Measurements from ENCODE around the gene GNB1.

GNB1 gene

GRCh38 chr1:1799716-1800115 is 91.2 kb downstream of the GNB1 start:
- intact Hi-C loops (cut with micrococcal nuclease) = loop anchor here (10.0 kb wide), 1 partner anchor 45 kb away; no protein-coding TSS in a partner anchor
- H3K27me3 Mint-ChIP-seq = no peaks in the 10 kb centered on the region
- no peaks in the 10 kb centered on the region for H3K9me3 Mint-ChIP-seq
- peaks cover 96% of the 10 kb centered on the region for H3K36me3 Mint-ChIP-seq (ENCODE audit: low read depth)
- H3K4me3 Mint-ChIP-seq = no peak overlapping the region
- H3K4me1 Mint-ChIP-seq (ENCODE audit: low read depth) = peaks cover 33% of the 10 kb centered on the region
- H3K27ac Mint-ChIP-seq = no peak overlapping the region

GRCh38 chr1:1797731-1798341 is 93.1 kb downstream of the GNB1 start:
- intact Hi-C loops (cut with micrococcal nuclease) = loop anchor here (10.0 kb wide), 1 partner anchor 47 kb away; no protein-coding TSS in a partner anchor
- peak overlapping the region; percentile 6 for H3K27ac Mint-ChIP-seq
- H3K27me3 Mint-ChIP-seq = no peaks in the 10 kb centered on the region
- H3K9me3 Mint-ChIP-seq = no peaks in the 10 kb centered on the region
- peaks cover 33% of the 10 kb centered on the region for H3K4me1 Mint-ChIP-seq (ENCODE audit: low read depth)
- H3K4me3 Mint-ChIP-seq = no peak overlapping the region
- H3K36me3 Mint-ChIP-seq (ENCODE audit: low read depth) = peaks cover 97% of the 10 kb centered on the region

GRCh38 chr1:1796466-1796865 is 94.4 kb downstream of the GNB1 start:
- intact Hi-C loops (cut with micrococcal nuclease) = loop anchor here (10.0 kb wide), 1 partner anchor 48 kb away; no protein-coding TSS in a partner anchor
- Mint-ChIP-seq H3K4me1 (ENCODE audit: low read depth) (peaks cover 27% of the 10 kb centered on the region), H3K4me3 (no peak overlapping the region), H3K27ac (peak overlapping the region; percentile 69), H3K9me3 (no peaks in the 10 kb centered on the region), H3K36me3 (ENCODE audit: low read depth) (peaks cover 97% of the 10 kb centered on the region), H3K27me3 (no peaks in the 10 kb centered on the region)

GRCh38 chr1:1794999-1795398 is 95.9 kb downstream of the GNB1 start:
- Mint-ChIP-seq H3K36me3 (ENCODE audit: low read depth) (peaks cover 97% of the 10 kb centered on the region), H3K4me3 (no peak overlapping the region), H3K27me3 (no peaks in the 10 kb centered on the region), H3K4me1 (ENCODE audit: low read depth) (peaks cover 19% of the 10 kb centered on the region), H3K9me3 (no peaks in the 10 kb centered on the region), H3K27ac (no peak overlapping the region)
- intact Hi-C loops (cut with micrococcal nuclease) = loop anchor here (10.0 kb wide), 1 partner anchor 50 kb away; no protein-coding TSS in a partner anchor

- Mint-ChIP-seq H3K9me3 (no peaks in the 10 kb centered on the region), H3K27ac (no peak overlapping the region), H3K4me1 (ENCODE audit: low read depth) (peaks cover 14% of the 10 kb centered on the region), H3K36me3 (ENCODE audit: low read depth) (peaks cover 100% of the 10 kb centered on the region), H3K4me3 (no peak overlapping the region), H3K27me3 (no peaks in the 10 kb centered on the region)
- intact Hi-C loops (cut with micrococcal nuclease) = loop anchor here (10.0 kb wide), 1 partner anchor 51 kb away; no protein-coding TSS in a partner anchor
These were observed 97.2 kb downstream of the GNB1 start for GRCh38 chr1:1793481-1794244.

GRCh38 chr1:1788646-1789431 is 102.0 kb downstream of the GNB1 start:
- H3K4me1 Mint-ChIP-seq (ENCODE audit: low read depth) = peaks cover 10% of the 10 kb centered on the region
- H3K36me3 Mint-ChIP-seq (ENCODE audit: low read depth) = peaks cover 97% of the 10 kb centered on the region
- no peaks in the 10 kb centered on the region for H3K9me3 Mint-ChIP-seq
- intact Hi-C loops (cut with micrococcal nuclease) = no loop called here
- no peak overlapping the region for H3K27ac Mint-ChIP-seq
- no peak overlapping the region for H3K4me3 Mint-ChIP-seq
- H3K27me3 Mint-ChIP-seq = no peaks in the 10 kb centered on the region

GRCh38 chr1:1788136-1788535 is 102.8 kb downstream of the GNB1 start:
- Mint-ChIP-seq H3K27me3 (no peaks in the 10 kb centered on the region), H3K4me3 (no peak overlapping the region), H3K36me3 (ENCODE audit: low read depth) (peaks cover 97% of the 10 kb centered on the region), H3K27ac (peak overlapping the region; percentile 19), H3K4me1 (ENCODE audit: low read depth) (peaks cover 17% of the 10 kb centered on the region), H3K9me3 (no peaks in the 10 kb centered on the region)
- intact Hi-C loops (cut with micrococcal nuclease) = no loop called here

GRCh38 chr1:1786836-1787605 is 103.9 kb downstream of the GNB1 start:
- Mint-ChIP-seq H3K4me3 (no peak overlapping the region), H3K4me1 (ENCODE audit: low read depth) (peaks cover 24% of the 10 kb centered on the region), H3K36me3 (ENCODE audit: low read depth) (peaks cover 86% of the 10 kb centered on the region), H3K27ac (no peak overlapping the region), H3K27me3 (no peaks in the 10 kb centered on the region), H3K9me3 (no peaks in the 10 kb centered on the region)
- intact Hi-C loops (cut with micrococcal nuclease) = no loop called here

- Mint-ChIP-seq H3K27me3 (no peaks in the 10 kb centered on the region), H3K9me3 (no peaks in the 10 kb centered on the region), H3K4me3 (no peak overlapping the region), H3K4me1 (ENCODE audit: low read depth) (peaks cover 38% of the 10 kb centered on the region), H3K27ac (no peak overlapping the region), H3K36me3 (ENCODE audit: low read depth) (peaks cover 72% of the 10 kb centered on the region)
- intact Hi-C loops (cut with micrococcal nuclease) = no loop called here
These were observed 105.2 kb downstream of the GNB1 start for GRCh38 chr1:1785666-1786065.

GRCh38 chr1:1784933-1785332 is 106.0 kb downstream of the GNB1 start:
- H3K27ac Mint-ChIP-seq = no peak overlapping the region

GRCh38 chr1:1783320-1783719 is 107.6 kb downstream of the GNB1 start:
- Mint-ChIP-seq H3K27ac (peak overlapping the region; percentile 75), H3K4me3 (no peak overlapping the region), H3K9me3 (no peaks in the 10 kb centered on the region), H3K4me1 (ENCODE audit: low read depth) (peaks cover 53% of the 10 kb centered on the region), H3K27me3 (no peaks in the 10 kb centered on the region), H3K36me3 (ENCODE audit: low read depth) (peaks cover 61% of the 10 kb centered on the region)
- intact Hi-C loops (cut with micrococcal nuclease) = loop anchor here (5.0 kb wide), 1 partner anchor 104 kb away; no protein-coding TSS in a partner anchor

More at GRCh38 chr1:1784933-1785332, 106.0 kb downstream of the GNB1 start:
- Mint-ChIP-seq H3K9me3 (no peaks in the 10 kb centered on the region), H3K36me3 (ENCODE audit: low read depth) (peaks cover 65% of the 10 kb centered on the region), H3K4me1 (ENCODE audit: low read depth) (peaks cover 41% of the 10 kb centered on the region), H3K27me3 (no peaks in the 10 kb centered on the region), H3K4me3 (no peak overlapping the region)
- intact Hi-C loops (cut with micrococcal nuclease) = loop anchor here (5.0 kb wide), 1 partner anchor 102 kb away; no protein-coding TSS in a partner anchor

- peak overlapping the region; percentile 75 for H3K27ac Mint-ChIP-seq
- H3K27me3 Mint-ChIP-seq = no peaks in the 10 kb centered on the region
- H3K4me3 Mint-ChIP-seq = peak overlapping the region; percentile 60
- H3K4me1 Mint-ChIP-seq (ENCODE audit: low read depth) = peaks cover 52% of the 10 kb centered on the region
- H3K9me3 Mint-ChIP-seq = no peaks in the 10 kb centered on the region
- H3K36me3 Mint-ChIP-seq (ENCODE audit: low read depth) = peaks cover 54% of the 10 kb centered on the region
- intact Hi-C loops (cut with micrococcal nuclease) = loop anchor here (5.0 kb wide), 1 partner anchor 105 kb away; no protein-coding TSS in a partner anchor
These were observed 108.3 kb downstream of the GNB1 start for GRCh38 chr1:1782399-1783221.
